GM23338 (cell line): Measurements from ENCODE around the gene ETFRF1. TPM values are rescaled to one million over a fixed set of nuclear protein-coding genes. Genes with fewer than 3 reads are reported as not detected.

Experiments
- ATAC-seq: fragments of 200-7000 bp; cut with Tn5 transposase; 3 replicates; pipeline ENCODE4 v1.9.1; 2020
- DNase-seq: peaks from one replicate; pipeline ENCODE4 v3.0.0-alpha.2; 2015; ENCODE audit warnings: low spot score
- H2AFZ ChIP-seq: fragments of 200-600 bp; sonication (generic); 2 replicates; pipeline ENCODE4 v1.8.0; 2016; ENCODE audit warnings: antibody characterized with exemption, mild to moderate bottlenecking, moderate library complexity
- H3F3A ChIP-seq: fragments of 200-600 bp; sonication (generic); replicated peaks from 2 replicates; pipeline ENCODE4 v1.8.0; 2017; ENCODE audit warnings: antibody characterized with exemption, mixed run types, low read depth
- H3K27ac ChIP-seq: fragments of 200-600 bp; sonication (generic); 2 replicates; pipeline ENCODE4 v1.6.1; 2016; ENCODE audit warnings: low read depth
- H3K27me3 ChIP-seq: fragments of 200-600 bp; sonication (generic); 2 replicates; pipeline ENCODE4 v1.8.0; 2016; ENCODE audit warnings: mild to moderate bottlenecking, mixed run types, moderate library complexity; ENCODE audit not compliant: insufficient read depth
- H3K36me3 ChIP-seq: fragments of 200-600 bp; sonication (generic); 2 replicates; pipeline ENCODE4 v1.8.0; 2016; ENCODE audit warnings: mild to moderate bottlenecking; ENCODE audit not compliant: insufficient read depth
- H3K4me1 ChIP-seq: fragments of 200-600 bp; sonication (generic); 2 replicates; pipeline ENCODE4 v1.8.0; 2016; ENCODE audit warnings: mild to moderate bottlenecking, moderate library complexity; ENCODE audit not compliant: insufficient read depth
- H3K4me2 ChIP-seq: fragments of 200-600 bp; sonication (generic); 2 replicates; pipeline ENCODE4 v1.7.1; 2017; ENCODE audit warnings: mixed run types
- H3K4me3 ChIP-seq: fragments of 200-600 bp; sonication (generic); 2 replicates; pipeline ENCODE4 v1.6.1; 2016; ENCODE audit warnings: mixed run types
- H3K79me2 ChIP-seq: fragments of 200-600 bp; sonication (generic); replicated peaks from 2 replicates; pipeline ENCODE4 v1.8.0; 2017; ENCODE audit warnings: mild to moderate bottlenecking; ENCODE audit not compliant: insufficient read depth
- H3K9me2 ChIP-seq: fragments of 200-600 bp; sonication (generic); 2 replicates; pipeline ENCODE4 v1.8.0; 2017; ENCODE audit not compliant: insufficient read depth
- H4K20me1 ChIP-seq: fragments of 200-600 bp; sonication (generic); replicated peaks from 2 replicates; pipeline ENCODE4 v1.8.0; 2017; ENCODE audit warnings: mild to moderate bottlenecking; ENCODE audit not compliant: insufficient read depth
- H3K27ac Mint-ChIP-seq: 2 replicates; pipeline ENCODE4 v1.8.0; 2020; ENCODE audit warnings: inconsistent platforms, mild to moderate bottlenecking, moderate library complexity, mixed read lengths
- H3K27me3 Mint-ChIP-seq: 3 replicates; pipeline ENCODE4 v1.8.0; 2022; ENCODE audit warnings: low read depth, mild to moderate bottlenecking, moderate library complexity, mixed read lengths, inconsistent platforms; ENCODE audit not compliant: insufficient read depth, poor library complexity
- H3K36me3 Mint-ChIP-seq: 3 replicates; pipeline ENCODE4 v1.8.0; 2021; ENCODE audit warnings: low read depth, mild to moderate bottlenecking, inconsistent platforms, moderate library complexity, mixed read lengths
- H3K4me1 Mint-ChIP-seq: 3 replicates; pipeline ENCODE4 v1.8.0; 2020; ENCODE audit warnings: mild to moderate bottlenecking, inconsistent platforms, mixed read lengths
- H3K4me3 Mint-ChIP-seq: 3 replicates; pipeline ENCODE4 v1.8.0; 2021; ENCODE audit warnings: moderate library complexity, mild to moderate bottlenecking, inconsistent platforms, mixed read lengths
- H3K9me3 Mint-ChIP-seq: 3 replicates; pipeline ENCODE4 v1.8.0; 2020; ENCODE audit warnings: moderate library complexity, mild to moderate bottlenecking, inconsistent platforms, mixed read lengths
- CREB1 ChIP-seq: fragments of 250-450 bp; sonication (Bioruptor Pico); IDR thresholded peaks from 2 replicates; pipeline ENCODE4 v1.5.0; 2020; ENCODE audit warnings: low read depth, mild to moderate bottlenecking, moderate library complexity
- CTCF ChIP-seq, 2 experiments: fragments of 200-600 bp in 1 of 2; sonication (generic) in 1 of 2; conservative IDR thresholded peaks; 2 replicates each; pipeline versions ENCODE4 v1.5.1 to v1.6.1; 2016 to 2017; ENCODE audit warnings: antibody characterized with exemption in 2 of 2, low read depth in 2 of 2, mild to moderate bottlenecking in 2 of 2, moderate library complexity in 1 of 2
- ETS1 ChIP-seq: IDR thresholded peaks from 2 replicates; pipeline ENCODE4 v1.6.1; 2016; ENCODE audit warnings: antibody characterized with exemption
- EZH2 ChIP-seq: fragments of 200-600 bp; sonication (generic); IDR thresholded peaks from one replicate; pipeline ENCODE4 v1.8.0; 2017; ENCODE audit warnings: antibody characterized with exemption, mild to moderate bottlenecking, low read depth; ENCODE audit not compliant: unreplicated experiment
- EZH2phosphoT487 ChIP-seq: fragments of 200-600 bp; sonication (generic); IDR thresholded peaks from one replicate; pipeline ENCODE4 v1.8.1; 2018; ENCODE audit warnings: antibody characterized with exemption; ENCODE audit not compliant: unreplicated experiment
- JUNB ChIP-seq: IDR thresholded peaks from one replicate; pipeline ENCODE4 v1.6.1; 2016; ENCODE audit warnings: antibody characterized with exemption; ENCODE audit not compliant: unreplicated experiment
- NANOG ChIP-seq: IDR thresholded peaks from 2 replicates; pipeline ENCODE4 v1.6.1; 2016; ENCODE audit warnings: antibody characterized with exemption, borderline replicate concordance
- POLR2AphosphoS5 ChIP-seq: IDR thresholded peaks from 2 replicates; pipeline ENCODE4 v1.6.1; 2016; ENCODE audit warnings: antibody characterized with exemption, low read depth
- REST ChIP-seq: IDR thresholded peaks from one replicate; pipeline ENCODE4 v1.6.1; 2018; ENCODE audit warnings: antibody characterized with exemption; ENCODE audit not compliant: unreplicated experiment
- STAT1 ChIP-seq: IDR thresholded peaks from one replicate; pipeline ENCODE4 v1.6.1; 2016; ENCODE audit warnings: antibody characterized with exemption; ENCODE audit not compliant: unreplicated experiment
- ZNF114 ChIP-seq: fragments of 250-450 bp; sonication (Bioruptor Pico); IDR thresholded peaks from 2 replicates; pipeline ENCODE4 v1.5.0; 2020; ENCODE audit warnings: mild to moderate bottlenecking, moderate library complexity
- ZNF331 ChIP-seq: fragments of 250-450 bp; sonication (Bioruptor Pico); IDR thresholded peaks from 2 replicates; pipeline ENCODE4 v1.5.0; 2020; ENCODE audit warnings: low read depth, mild to moderate bottlenecking, moderate library complexity
- ZNF462 ChIP-seq: fragments of 250-450 bp; sonication (Bioruptor Pico); IDR thresholded peaks from 2 replicates; pipeline ENCODE4 v1.5.0; 2020; ENCODE audit warnings: mild to moderate bottlenecking, moderate library complexity
- polyA plus RNA-seq: library from polyadenylated mRNA; unstranded; fragments of >200 nt; fragmentation: Nextera tagmentation; extraction: Ambion mirVana; gene quantifications from 2 replicates; pipeline ENCODE4 v1.2.1, GENCODE V29; 2016
- total RNA-seq: library from RNA; depleted of rRNA; stranded (reverse); fragments of >200 nt; shearing (Covaris generic); gene quantifications from 2 replicates; pipeline ENCODE4 v1.2.3, GENCODE V29; 2014

The ETFRF1 gene
- total and polyA plus RNA-seq, 2 experiments from 2014 or later = 8.1 to 14.2 TPM

GRCh38 chr12:25208554-25208953, 13.5 kb downstream of the ETFRF1 start:
- Histone ChIP-seq H3K4me3 (no peak overlapping the region), H3K36me3 (no peaks in the 10 kb centered on the region; the same call in 1 of the 2 replicates), H3K27me3 (no peaks in the 10 kb centered on the region), H3K4me1 (no peaks in the 10 kb centered on the region), H4K20me1 (peaks cover 2% of the 10 kb centered on the region; the same call in 1 of the 2 replicates), H3K4me2 (no peak overlapping the region), H3F3A (no peaks in the 10 kb centered on the region), H3K27ac (no peak overlapping the region), H2AFZ (no peak overlapping the region), H3K79me2 (no peaks in the 10 kb centered on the region), H3K9me2 (no peaks in the 10 kb centered on the region)
- H3K9me3 Mint-ChIP-seq = no peaks in the 10 kb centered on the region
- no peak overlapping the region for H3K27ac Mint-ChIP-seq
- no peak overlapping the region for H3K4me3 Mint-ChIP-seq
- H3K27me3 Mint-ChIP-seq = no peaks in the 10 kb centered on the region
- peaks cover 11% of the 10 kb centered on the region; the same call in 2 of the 3 replicates for H3K36me3 Mint-ChIP-seq
- ATAC-seq (no peak), DNase-seq (no peak)
- H3K4me1 Mint-ChIP-seq = no peaks in the 10 kb centered on the region
- TF ChIP-seq ZNF462 (no peak), EZH2phosphoT487 (no peak), NANOG (no peak), ETS1 (no peak), ZNF114 (CRISPR knock-in tag) (no peak), JUNB (no peak), CTCF (conservative IDR thresholded peaks at IDR 0.05; ENCODE audit: low read depth in 2 of 2) (no peak), REST (no peak), STAT1 (no peak), EZH2 (no peak), POLR2AphosphoS5 (no peak), CREB1 (CRISPR knock-in tag) (no peak), ZNF331 (CRISPR knock-in tag) (no peak)
